RWPE1 (cell line): ENCODE data around the gene MPND.

Source experiments
- CTCF ChIA-PET: fragments of 350-600 bp; sonication (Branson Sonifier 250); formaldehyde crosslinking; extraction: SDS; loops from one replicate; lab custom pipeline; 2021; lab: Yijun Ruan, JAX
- POLR2A ChIA-PET: fragments of 400-600 bp; formaldehyde crosslinking; extraction: SDS; loops from one replicate; lab custom pipeline; 2020; ENCODE audit warnings: antibody characterized with exemption; ENCODE audit not compliant: low non-redundant PET; lab: Yijun Ruan, JAX
- DNase-seq: peaks from one replicate; pipeline ENCODE4 v3.0.0; 2012; ENCODE audit warnings: low spot score
- H3K27ac ChIP-seq: fragments of 450-650 bp; 2 replicates; pipeline ENCODE4 v1.5.1; 2017
- CTCF ChIP-seq: fragments of 450-650 bp; conservative IDR thresholded peaks from 2 replicates; pipeline ENCODE4 v1.5.1; 2017; ENCODE audit warnings: low read depth, mild to moderate bottlenecking

The MPND gene

GRCh38 chr19:4300589-4300988 is 42.8 kb upstream of the MPND start:
- no peak overlapping the region for H3K27ac ChIP-seq
- CTCF ChIA-PET: no interaction called here
- no peak for DNase-seq
- TF ChIP-seq CTCF: no peak
- POLR2A ChIA-PET: no interaction called here

GRCh38 chr19:4301590-4302242 is 41.6 kb upstream of the MPND start:
- no peak for TF ChIP-seq CTCF
- CTCF ChIA-PET: interaction anchor here (0.6 kb wide), 1 partner anchor 59 kb away, joined by 4 read pairs; no protein-coding TSS in a partner anchor
- no peak overlapping the region for H3K27ac ChIP-seq
- DNase-seq: no peak
- POLR2A ChIA-PET: no interaction called here

- H3K27ac ChIP-seq: no peak within 1 kb of the TSS
- no peak for TF ChIP-seq CTCF
- ChIA-PET CTCF (interaction anchor here (0.6 to 0.7 kb wide), 2 partner anchors 59 to 87 kb away, joined by 4 to 5 read pairs; no protein-coding TSS in a partner anchor), POLR2A (no interaction called here)
- DNase-seq: no peak
Measured at GRCh38 chr19:4302243-4302640, 41.1 kb upstream of the MPND start, which contains the start of gene TMIGD2. TMIGD2 (minus strand) TSS chr19:4302389; CDS start chr19:4302385, 4 bp downstream.

GRCh38 chr19:4303819-4304537 is 39.4 kb upstream of the MPND start:
- no peak for TF ChIP-seq CTCF
- no peak overlapping the region for H3K27ac ChIP-seq
- no peak for DNase-seq
- POLR2A ChIA-PET: no interaction called here
- CTCF ChIA-PET: no interaction called here

GRCh38 chr19:4304538-4305256 is 38.7 kb upstream of the MPND start, which contains the start of gene FSD1:
FSD1 (plus strand) TSS chr19:4304598; CDS start chr19:4304747, 149 bp downstream.
- no peak within 1 kb of the TSS for H3K27ac ChIP-seq
- peak; percentile 92 for DNase-seq
- no peak for TF ChIP-seq CTCF
- CTCF ChIA-PET: interaction anchor here (1.3 kb wide), 1 partner anchor 38 kb away, joined by 6 read pairs; no protein-coding TSS in a partner anchor
- POLR2A ChIA-PET: no interaction called here

- H3K27ac ChIP-seq: no peak overlapping the region
Measured at GRCh38 chr19:4305257-4305612, 38.1 kb upstream of the MPND start.

More at GRCh38 chr19:4305257-4305612, 38.1 kb upstream of the MPND start:
- no peak for TF ChIP-seq CTCF
- ChIA-PET POLR2A (no interaction called here), CTCF (interaction anchor here (1.3 kb wide), 1 partner anchor 38 kb away, joined by 6 read pairs; no protein-coding TSS in a partner anchor)
- no peak for DNase-seq
